ENCODE measurements around the gene OVOL2.
"Not testable (repeated sequence)": the region's sequence is repeated elsewhere in the genome, so short reads cannot be mapped to it uniquely, and the experiment has no call there.

The OVOL2 gene

GRCh38 chr20:18087054-18087453 lies 29.3 kb upstream of the OVOL2 start:
- no peaks in the 10 kb centered on the region for H3K36me3 ChIP-seq (ENCODE audit: control insufficient read depth, insufficient read depth, low read length)
- TF ChIP-seq, protein P1, sequence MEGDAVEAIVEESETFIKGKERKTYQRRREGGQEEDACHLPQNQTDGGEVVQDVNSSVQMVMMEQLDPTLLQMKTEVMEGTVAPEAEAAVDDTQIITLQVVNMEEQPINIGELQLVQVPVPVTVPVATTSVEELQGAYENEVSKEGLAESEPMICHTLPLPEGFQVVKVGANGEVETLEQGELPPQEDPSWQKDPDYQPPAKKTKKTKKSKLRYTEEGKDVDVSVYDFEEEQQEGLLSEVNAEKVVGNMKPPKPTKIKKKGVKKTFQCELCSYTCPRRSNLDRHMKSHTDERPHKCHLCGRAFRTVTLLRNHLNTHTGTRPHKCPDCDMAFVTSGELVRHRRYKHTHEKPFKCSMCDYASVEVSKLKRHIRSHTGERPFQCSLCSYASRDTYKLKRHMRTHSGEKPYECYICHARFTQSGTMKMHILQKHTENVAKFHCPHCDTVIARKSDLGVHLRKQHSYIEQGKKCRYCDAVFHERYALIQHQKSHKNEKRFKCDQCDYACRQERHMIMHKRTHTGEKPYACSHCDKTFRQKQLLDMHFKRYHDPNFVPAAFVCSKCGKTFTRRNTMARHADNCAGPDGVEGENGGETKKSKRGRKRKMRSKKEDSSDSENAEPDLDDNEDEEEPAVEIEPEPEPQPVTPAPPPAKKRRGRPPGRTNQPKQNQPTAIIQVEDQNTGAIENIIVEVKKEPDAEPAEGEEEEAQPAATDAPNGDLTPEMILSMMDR (IDR thresholded peaks at IDR 0.05), result no peak
- no peaks in the 10 kb centered on the region for H3K9me3 ChIP-seq (ENCODE audit: control insufficient read depth, low read length)
- no peaks in the 10 kb centered on the region for H3K4me1 ChIP-seq
- no peak overlapping the region for H2AFZ ChIP-seq
- no peak overlapping the region for H3K4me2 ChIP-seq (ENCODE audit: low read length)
- H3K27ac ChIP-seq, result no peak overlapping the region
- no peak overlapping the region for H3K4me3 ChIP-seq (ENCODE audit: low read depth, low read length)
- H3K79me2 ChIP-seq, result no peaks in the 10 kb centered on the region
- H3K27me3 ChIP-seq (ENCODE audit: control insufficient read depth, insufficient read depth, low read length), result no peaks in the 10 kb centered on the region
- H3K9ac ChIP-seq, result no peak overlapping the region

GRCh38 chr20:18080836-18081235 lies 23.1 kb upstream of the OVOL2 start:
- not testable (repeated sequence) for H3K4me1 ChIP-seq; H3K27ac ChIP-seq; H3K36me3 ChIP-seq (ENCODE audit: control insufficient read depth, insufficient read depth, low read length); H3K4me2 ChIP-seq (ENCODE audit: low read length); H2AFZ ChIP-seq; H3K79me2 ChIP-seq; H3K27me3 ChIP-seq (ENCODE audit: control insufficient read depth, insufficient read depth, low read length); H3K4me3 ChIP-seq (ENCODE audit: low read depth, low read length); H3K9me3 ChIP-seq (ENCODE audit: control insufficient read depth, low read length); H3K9ac ChIP-seq

DNA sequence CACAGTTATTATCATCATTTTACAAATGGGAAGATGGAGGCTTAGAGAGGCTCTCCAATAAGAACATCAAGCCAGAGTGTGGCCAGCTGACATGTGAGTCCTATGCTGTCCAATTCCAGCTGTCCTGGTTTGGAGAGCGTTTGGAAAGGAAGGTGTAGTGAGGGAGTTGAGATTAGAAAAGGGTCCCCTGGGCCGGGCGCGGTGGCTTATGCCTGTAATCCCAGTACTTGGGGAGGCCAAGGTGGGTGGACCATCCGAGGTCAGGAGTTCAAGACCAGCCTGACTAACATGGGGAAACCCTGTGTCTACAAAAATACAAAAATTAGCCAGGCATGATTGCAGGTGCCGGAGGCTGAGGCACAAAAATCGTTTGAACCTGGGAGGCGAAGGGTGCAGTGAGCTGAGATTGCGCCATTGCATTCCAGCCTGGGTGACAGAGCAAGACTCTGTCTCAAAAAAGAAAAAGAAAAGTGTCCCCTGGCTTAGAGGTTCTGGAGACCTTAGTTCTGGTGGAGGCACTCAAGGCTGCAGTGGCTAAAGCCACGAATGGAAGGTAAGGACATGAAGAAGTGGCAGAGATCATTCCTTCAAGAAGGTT lies 22.1 kb upstream of the OVOL2 start:
- no peak overlapping the region for H3K9ac ChIP-seq
- H3K4me1 ChIP-seq, result no peaks in the 10 kb centered on the region
- H3K36me3 ChIP-seq (ENCODE audit: control insufficient read depth, insufficient read depth, low read length), result no peaks in the 10 kb centered on the region
- no peak overlapping the region for H3K27ac ChIP-seq
- H3K4me3 ChIP-seq (ENCODE audit: low read depth, low read length), result no peak overlapping the region
- no peak overlapping the region for H2AFZ ChIP-seq
- H3K27me3 ChIP-seq (ENCODE audit: control insufficient read depth, insufficient read depth, low read length), result no peaks in the 10 kb centered on the region
- no peaks in the 10 kb centered on the region for H3K9me3 ChIP-seq (ENCODE audit: control insufficient read depth, low read length)
- no peak overlapping the region for H3K4me2 ChIP-seq (ENCODE audit: low read length)
- no peaks in the 10 kb centered on the region for H3K79me2 ChIP-seq
- TF ChIP-seq, protein P1 (IDR thresholded peaks at IDR 0.05), result no peak

DNA sequence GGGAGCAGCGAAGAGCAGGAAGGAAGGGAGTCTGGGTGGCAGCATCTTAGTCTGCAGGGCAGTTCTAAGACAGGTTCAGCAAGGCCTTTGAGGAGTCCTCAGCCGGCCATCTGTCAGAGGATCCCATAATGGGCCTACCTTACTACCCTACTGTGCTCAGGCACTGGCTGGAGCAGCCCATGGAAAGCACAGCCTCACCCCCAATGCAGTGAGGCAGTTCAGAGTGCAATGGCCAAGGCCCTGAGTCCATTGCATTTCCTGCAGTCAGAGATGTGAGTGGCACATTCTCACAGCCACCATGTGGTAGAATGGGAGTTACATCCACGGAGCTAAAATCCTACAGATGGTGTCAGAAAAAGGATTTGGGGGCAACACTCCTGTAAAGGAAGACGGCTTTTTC lies 19.4 kb upstream of the OVOL2 start:
- no peak overlapping the region for H3K4me2 ChIP-seq (ENCODE audit: low read length)
- H3K27ac ChIP-seq, result no peak overlapping the region

GRCh38 chr20:18072532-18072931 lies 14.8 kb upstream of the OVOL2 start:
- H3K9me3 ChIP-seq (ENCODE audit: control insufficient read depth, low read length), result no peaks in the 10 kb centered on the region
- H3K4me3 ChIP-seq (ENCODE audit: low read depth, low read length), result no peak overlapping the region
- no peaks in the 10 kb centered on the region for H3K27me3 ChIP-seq (ENCODE audit: control insufficient read depth, insufficient read depth, low read length)

More for the DNA sequence above, 19.4 kb upstream of the OVOL2 start:
- no peaks in the 10 kb centered on the region for H3K79me2 ChIP-seq
- H3K36me3 ChIP-seq (ENCODE audit: control insufficient read depth, insufficient read depth, low read length), result no peaks in the 10 kb centered on the region
- TF ChIP-seq, protein P1 (IDR thresholded peaks at IDR 0.05), result no peak
- no peaks in the 10 kb centered on the region for H3K9me3 ChIP-seq (ENCODE audit: control insufficient read depth, low read length)
- H3K27me3 ChIP-seq (ENCODE audit: control insufficient read depth, insufficient read depth, low read length), result no peaks in the 10 kb centered on the region
- H3K9ac ChIP-seq, result no peak overlapping the region
- H3K4me3 ChIP-seq (ENCODE audit: low read depth, low read length), result no peak overlapping the region
- H2AFZ ChIP-seq, result no peak overlapping the region
- H3K4me1 ChIP-seq, result no peaks in the 10 kb centered on the region

More at GRCh38 chr20:18072532-18072931, 14.8 kb upstream of the OVOL2 start:
- Histone ChIP-seq H3K27ac (no peak overlapping the region), H3K36me3 (ENCODE audit: control insufficient read depth, insufficient read depth, low read length) (no peaks in the 10 kb centered on the region), H3K9ac (no peak overlapping the region), H2AFZ (no peak overlapping the region), H3K4me1 (no peaks in the 10 kb centered on the region), H3K79me2 (no peaks in the 10 kb centered on the region), H3K4me2 (ENCODE audit: low read length) (no peak overlapping the region)
- TF ChIP-seq, protein P1 (IDR thresholded peaks at IDR 0.05), result no peak

Measured in parathyroid adenoma (tissue), 2 donors.